HG03108 (cell line): ENCODE data around the gene PMFBP1.
"Not testable (repeated sequence)": the region's sequence is repeated elsewhere in the genome, so short reads cannot be mapped to it uniquely, and the experiment has no call there.

Source experiments
- ATAC-seq: cut with Tn5 transposase; IDR thresholded peaks from one replicate; pipeline ENCODE4 v1.9.1; 2021; ENCODE audit warnings: moderate library complexity; ENCODE audit not compliant: unreplicated experiment

PMFBP1 gene

DNA sequence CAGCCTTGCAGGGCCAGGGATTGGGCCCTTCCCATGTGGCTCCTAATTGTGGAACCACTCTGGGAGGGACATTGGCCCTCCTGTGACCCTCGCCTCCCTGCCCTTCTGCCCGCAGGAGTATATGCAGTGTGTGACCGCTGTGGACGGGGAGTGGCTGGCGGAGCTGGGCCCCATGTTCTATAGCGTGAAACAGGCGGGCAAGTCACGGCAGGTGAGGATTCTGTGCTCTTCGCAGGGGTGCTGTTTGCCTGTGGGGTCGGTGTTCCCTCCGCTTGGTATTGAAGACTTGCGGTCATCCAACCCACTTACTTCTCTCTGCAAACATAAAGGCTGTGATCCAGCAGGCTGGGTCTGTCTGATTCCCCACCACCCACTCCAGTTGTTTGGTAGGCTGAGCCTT is 62.7 kb downstream of the PMFBP1 start:
- ATAC-seq = no peak

DNA sequence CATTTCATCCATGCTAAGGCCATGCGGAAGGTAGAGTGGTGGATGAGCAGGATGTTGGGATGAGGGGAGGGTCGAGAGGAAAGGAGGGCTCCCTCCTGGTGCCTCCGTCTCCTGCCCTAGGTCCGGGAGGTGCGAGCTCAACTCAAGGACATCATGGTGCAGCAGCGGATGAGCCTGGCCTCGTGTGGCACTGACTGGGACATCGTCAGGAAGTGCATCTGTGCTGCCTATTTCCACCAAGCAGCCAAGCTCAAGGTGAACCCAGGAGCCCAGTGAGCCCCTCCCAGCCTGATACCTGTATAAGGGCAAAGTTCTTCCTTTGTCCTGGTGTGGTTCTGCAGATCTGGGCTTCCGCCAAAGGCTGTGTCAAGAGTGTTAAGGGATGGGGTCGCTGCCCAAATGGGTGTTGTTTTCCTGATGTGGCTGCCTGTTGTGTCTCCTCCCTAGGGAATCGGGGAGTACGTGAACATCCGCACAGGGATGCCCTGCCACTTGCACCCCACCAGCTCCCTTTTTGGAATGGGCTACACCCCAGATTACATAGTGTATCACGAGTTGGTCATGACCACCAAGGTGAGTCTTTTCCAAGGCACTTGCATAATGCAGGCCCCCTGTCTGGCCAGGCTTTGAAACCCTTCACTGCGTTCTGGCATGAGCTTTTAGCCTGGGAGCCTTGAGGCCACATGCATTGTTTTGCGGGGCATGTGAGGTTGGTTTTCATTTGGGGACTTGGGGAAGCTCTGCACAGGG is 63.4 kb downstream of the PMFBP1 start:
- no peak for ATAC-seq

DNA sequence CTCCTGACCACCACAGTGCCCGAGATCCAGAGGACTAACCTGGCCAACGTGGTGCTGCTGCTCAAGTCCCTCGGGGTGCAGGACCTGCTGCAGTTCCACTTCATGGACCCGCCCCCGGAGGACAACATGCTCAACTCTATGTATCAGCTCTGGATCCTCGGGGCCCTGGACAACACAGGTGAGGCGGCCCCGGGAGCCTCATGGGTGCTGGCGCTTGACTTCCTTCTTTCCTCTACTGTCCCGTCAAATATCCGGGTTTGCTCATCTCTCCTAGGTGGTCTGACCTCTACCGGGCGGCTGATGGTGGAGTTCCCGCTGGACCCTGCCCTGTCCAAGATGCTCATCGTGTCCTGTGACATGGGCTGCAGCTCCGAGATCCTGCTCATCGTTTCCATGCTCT is 64.6 kb downstream of the PMFBP1 start:
- no peak for ATAC-seq

DNA sequence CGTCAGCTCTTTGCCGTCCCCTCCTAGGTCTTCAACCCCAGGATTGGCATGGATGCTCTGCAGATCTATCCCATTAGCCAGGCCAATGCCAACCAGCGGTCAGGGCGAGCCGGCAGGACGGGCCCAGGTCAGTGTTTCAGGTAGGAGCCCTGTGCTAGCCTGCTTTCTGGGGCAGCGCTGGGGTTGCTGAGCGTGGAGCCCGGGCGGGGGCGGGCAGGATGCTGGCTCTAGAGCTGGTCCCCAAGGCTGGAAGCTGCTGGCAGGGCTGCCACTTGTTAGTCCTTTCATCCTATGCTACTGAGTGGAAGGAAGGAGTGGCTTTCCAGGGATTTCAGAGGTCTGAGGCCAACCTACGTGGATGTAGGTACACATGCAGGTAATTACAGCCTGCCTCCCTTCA is 66.0 kb downstream of the PMFBP1 start:
- no peak for ATAC-seq

DNA sequence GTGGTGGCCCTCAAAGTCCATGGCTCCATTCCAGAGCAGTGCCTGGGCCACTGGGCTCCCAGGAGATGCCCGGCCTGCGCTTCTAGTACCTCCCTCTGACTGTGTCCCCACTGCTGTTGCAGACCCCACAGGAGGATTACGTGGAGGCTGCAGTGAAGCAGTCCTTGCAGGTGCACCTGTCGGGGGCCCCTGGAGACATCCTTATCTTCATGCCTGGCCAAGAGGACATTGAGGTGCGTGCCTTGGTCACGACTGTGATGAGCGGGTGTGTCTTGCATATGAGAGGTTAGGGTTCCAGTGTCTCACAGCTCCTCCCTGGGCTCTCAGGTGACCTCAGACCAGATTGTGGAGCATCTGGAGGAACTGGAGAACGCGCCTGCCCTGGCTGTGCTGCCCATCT is 67.0 kb downstream of the PMFBP1 start:
- ATAC-seq = no peak

DNA sequence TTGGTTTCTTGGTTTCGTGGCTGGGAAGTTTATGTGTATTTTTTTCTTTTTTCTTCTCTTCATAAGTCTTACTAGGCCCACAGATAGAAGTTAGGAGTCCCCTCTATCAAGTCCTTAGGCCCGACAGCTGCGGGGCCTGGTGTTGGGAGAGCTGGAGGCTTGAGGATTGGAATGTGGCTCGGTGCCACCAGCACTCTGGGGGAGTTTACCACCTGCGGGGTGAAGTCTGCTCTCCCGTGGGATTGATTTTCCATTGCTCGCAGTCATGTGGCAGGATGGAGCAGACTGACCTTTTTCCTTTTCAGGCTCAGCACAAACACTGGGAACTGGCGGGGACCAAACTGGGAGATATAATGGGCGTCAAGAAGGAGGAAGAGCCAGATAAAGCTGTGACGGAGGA is 70.8 kb downstream of the PMFBP1 start:
- no peak for ATAC-seq

DNA sequence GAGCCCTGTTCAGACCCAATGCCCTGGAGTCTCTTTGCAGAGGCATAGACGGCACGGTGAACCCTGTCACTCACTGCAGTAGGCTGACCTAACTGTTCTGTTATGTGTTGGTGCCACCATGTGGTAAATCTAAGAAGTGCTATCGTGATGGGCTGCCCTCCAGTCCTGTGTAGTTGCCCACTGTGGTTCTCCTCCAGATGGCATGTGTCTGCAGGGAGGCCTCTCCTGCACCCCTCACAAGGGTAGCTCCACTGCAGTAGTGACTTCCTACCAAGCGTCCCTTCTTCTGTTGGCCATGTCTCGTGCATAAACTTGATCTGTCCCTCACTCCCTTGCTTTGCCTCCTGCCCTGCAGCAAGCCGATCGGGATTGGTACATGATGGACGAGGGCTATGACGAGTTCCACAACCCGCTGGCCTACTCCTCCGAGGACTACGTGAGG is 72.6 kb downstream of the PMFBP1 start:
- ATAC-seq = no peak

DNA sequence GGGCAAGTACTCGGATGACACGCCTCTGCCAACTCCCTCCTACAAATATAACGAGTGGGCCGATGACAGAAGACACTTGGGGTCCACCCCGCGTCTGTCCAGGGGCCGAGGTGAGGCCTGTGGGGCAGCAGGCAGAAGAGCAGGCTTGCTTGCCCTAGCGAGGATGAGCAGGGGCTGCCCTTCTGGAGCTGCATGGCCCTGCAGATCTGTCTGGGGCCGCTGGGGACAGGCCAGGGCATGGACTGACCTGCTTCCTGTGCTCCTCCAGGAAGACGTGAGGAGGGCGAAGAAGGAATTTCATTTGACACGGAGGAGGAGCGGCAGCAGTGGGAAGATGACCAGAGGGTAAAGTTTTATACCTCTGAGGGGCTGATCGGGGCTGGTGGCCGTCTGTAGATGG is 73.0 kb downstream of the PMFBP1 start:
- no peak for ATAC-seq

DNA sequence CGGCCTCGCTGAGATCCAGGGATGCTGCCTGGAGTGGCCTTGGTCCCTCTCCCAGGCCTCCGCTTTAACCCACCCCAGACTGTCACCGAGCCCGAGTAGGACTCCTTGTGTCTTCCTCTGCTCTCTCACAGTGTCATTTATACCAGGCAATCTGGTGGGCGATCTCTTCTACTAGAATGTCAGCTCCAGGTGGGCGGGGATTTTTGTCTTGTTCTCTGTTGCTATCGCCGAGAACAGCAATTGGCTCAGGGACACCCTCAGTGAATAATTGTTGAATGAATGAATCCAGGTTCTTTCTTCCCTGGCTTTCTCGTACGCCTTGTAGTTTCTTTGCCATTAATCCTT is 77.7 kb downstream of the PMFBP1 start:
- ATAC-seq = no peak

DNA sequence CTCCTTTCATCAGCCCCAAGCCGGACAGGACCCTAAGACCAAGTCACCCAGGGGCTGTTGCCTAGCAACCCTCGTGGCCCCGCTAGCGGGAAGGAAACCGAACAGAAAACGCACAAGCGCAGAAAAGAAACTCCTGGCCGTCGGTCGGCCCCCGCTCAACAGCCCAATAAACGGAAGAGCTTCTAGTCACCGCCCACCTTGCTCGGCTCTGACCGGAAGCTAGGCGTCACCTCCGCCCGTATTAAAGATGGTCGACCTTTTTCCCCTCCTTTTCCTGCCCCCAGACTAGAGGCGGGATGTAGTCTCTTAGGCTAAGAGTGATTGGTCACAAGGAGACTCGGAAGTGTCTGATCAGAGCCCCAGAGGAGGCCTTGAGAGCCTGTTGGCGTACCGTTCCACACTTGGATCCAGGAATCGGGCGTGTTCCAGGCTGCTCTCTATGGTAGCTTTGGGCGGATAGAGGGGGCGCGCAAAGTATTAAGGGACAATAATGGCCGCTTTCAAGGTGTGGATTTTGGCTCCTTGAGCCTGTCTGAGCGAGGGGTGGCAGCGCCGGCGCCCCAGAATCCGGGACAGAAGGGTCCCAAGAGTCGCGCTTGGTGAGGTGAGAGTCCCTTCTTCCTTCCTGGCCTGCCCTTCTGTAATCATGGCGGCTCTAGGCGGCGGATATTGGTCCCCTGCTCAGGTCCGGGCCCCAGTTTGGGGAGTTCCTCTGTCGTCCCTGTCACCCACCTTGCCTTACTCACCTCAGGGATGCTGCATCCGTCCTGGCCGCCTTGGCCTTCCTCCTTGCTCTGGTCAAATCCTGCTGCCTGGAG is 78.3 kb downstream of the PMFBP1 start, which contains the start of the genes DHX38 and TXNL4B:
Gene DHX38 (plus strand): TSS at position 400 of the 818 bp plus-strand sequence. CDS start 2,311 bp downstream, outside the sequence.
Gene TXNL4B (minus strand): TSS at position 173 of the 818 bp plus-strand sequence. CDS start 2,871 bp downstream, outside the sequence.
- peak; percentile 97 for ATAC-seq

DNA sequence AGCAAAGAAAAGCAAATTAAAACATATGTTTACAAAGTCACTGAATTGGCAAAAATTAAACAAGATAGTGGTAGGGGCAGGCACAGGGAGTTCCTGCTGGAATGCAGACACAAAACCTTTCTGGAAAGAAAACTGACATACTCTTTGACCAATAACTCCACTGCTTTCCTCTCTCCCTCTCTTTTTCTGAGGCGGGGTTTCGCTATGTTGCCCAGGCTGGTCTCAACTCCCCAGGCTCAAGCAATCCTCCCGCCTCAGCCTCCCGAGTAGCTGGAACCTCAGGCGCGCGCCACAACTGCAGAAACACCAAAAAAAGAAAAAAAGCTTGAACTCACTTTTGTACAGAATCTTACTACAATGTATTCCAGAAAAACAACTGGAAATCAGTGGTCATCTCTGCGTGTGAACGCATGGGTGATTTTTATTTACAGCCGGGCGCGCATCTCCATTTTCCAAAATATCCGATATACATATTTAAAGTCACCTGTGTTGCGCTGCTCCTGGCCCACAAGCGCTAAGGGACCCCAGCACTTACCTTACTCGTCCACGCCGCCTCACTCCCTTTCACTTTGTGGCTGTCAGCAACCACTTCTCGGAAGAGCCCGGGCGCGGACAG is 79.0 kb downstream of the PMFBP1 start:
- no peak for ATAC-seq

DNA sequence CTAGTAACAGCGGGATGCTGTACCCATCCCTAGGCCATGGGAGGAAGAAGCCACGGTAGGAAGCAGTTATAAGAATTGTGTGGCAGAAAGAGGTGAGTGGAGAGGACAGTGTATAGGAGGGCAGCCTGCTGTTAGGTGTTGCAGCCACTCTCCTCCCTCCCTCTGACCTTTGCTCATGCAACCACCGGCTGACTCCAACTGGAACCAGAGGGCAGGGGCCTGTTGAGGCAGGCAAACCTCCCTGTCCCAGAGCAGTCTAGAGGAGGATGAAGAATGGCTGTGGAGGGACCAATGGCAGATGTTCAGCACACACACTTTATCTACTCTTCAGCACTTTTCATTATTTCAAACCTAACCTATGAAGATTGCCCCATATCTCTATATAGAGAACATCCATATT is 80.7 kb downstream of the PMFBP1 start:
- ATAC-seq = no peak

DNA sequence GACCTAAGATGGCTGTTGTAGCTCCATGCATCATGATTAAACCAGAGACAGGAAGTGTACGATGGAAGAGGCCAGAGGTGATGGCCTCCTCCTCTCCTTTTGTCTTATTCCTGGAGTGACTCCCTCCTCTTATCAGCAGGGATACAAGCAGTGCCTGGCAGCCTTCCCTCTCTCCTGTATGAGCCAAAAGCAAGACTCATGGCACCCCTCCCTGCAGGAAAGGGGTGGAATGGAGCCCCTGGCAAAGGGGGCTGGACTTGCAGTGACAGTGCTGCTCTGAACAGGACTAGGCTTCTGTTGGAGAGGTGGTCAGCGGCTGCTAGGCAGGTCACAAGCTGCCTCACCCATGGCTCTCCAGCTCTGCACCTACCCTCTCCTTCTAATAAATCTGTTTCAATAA is 87.0 kb downstream of the PMFBP1 start:
- no peak for ATAC-seq

DNA sequence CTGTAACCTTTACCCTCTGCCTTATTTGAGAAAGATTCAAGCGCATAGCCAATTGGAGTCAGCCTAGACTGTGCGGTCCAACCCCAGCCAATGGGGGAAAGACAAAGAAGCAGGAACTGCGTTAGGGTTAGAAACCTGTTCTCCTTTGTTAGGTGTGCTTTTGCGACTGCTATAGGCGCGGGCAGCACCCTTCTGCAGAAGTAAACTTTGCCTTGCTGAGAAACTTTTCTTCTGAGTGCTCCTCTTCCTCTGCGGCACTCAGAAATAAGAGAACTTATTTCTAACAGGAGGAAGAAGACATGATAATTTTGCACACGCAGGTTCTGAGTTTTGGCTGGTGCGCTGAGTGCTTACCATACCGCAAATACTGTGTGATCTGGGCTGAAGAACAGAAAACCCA is 87.5 kb downstream of the PMFBP1 start:
- ATAC-seq = no peak

DNA sequence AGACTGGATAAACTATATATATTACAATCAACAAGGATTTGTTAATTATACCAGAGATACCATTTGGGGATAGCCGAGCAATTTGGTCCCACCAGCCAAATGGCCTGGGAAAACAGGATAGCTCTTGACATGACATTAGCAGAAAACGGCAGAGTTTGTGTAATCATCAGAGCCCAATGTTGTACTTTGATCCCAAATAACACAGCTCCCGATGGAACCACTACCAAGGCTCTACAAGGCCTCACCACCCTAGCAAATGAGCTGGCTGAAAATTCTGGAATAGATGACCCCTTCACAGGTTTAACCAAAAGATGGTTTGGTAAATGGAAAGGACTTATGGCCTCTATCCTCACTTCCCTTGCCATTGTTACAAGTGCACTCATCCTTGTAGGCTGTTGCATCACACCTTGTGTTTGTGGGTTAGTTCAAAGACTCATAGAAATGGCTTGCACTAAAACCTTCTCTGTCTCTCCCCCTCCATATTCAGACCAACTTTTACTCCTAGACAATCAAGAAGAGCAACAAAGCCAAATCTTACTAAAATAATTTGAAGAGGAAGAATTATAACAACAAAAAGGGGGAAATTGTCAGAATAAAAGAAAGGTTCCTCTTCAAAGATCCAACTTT is 88.1 kb downstream of the PMFBP1 start:
- ATAC-seq = no peak

DNA sequence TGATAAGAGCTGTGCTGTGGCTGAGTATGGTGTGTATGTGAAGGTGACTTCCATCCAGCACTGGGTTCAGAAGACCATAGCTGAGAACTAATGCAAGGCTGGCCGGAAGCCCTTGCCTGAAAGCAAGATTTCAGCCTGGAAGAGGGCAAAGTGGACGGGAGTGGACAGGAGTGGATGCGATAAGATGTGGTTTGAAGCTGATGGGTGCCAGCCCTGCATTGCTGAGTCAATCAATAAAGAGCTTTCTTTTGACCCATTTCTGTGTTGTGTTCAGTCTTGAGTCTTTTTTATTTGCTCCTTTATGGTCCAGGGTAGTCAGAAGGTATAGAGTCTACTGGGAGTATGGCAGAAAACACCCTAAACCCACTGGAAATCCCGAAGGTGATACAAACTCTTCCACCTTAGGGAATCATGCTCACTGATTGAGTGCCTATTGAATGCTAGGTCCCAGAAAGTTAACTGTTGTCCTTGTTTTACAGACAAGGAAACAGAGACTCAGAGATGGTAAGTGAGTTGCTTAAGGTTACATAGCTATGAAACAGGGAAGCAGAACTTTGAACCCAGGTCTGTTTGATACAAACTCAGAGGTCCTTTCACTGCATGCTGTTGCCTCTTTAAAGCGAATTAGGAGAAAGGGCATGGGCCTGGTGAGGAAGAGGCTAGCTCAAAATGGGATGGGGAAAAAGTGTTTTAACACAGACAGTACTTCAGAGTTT is 94.8 kb downstream of the PMFBP1 start:
- ATAC-seq = not testable (repeated sequence)

DNA sequence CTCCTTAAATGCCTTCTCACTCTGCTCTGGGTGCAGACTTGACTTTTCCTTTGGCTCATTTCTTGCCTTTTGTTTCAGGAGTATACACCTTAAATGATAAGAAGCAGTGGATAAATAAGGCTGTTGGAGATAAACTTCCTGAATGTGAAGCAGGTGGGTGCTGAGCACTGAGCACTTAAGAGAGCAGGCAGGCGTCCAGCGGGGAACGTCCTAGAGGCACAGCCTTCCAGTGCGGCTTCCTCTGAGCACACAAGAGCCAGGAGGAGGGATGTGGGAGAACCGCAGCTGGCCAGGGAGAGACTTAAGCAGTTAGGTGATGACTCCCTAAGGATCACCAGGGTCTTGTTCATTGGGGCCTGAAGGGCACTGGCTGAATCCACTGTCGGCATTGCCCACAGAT is 96.9 kb downstream of the PMFBP1 start:
- ATAC-seq = not testable (repeated sequence)

DNA sequence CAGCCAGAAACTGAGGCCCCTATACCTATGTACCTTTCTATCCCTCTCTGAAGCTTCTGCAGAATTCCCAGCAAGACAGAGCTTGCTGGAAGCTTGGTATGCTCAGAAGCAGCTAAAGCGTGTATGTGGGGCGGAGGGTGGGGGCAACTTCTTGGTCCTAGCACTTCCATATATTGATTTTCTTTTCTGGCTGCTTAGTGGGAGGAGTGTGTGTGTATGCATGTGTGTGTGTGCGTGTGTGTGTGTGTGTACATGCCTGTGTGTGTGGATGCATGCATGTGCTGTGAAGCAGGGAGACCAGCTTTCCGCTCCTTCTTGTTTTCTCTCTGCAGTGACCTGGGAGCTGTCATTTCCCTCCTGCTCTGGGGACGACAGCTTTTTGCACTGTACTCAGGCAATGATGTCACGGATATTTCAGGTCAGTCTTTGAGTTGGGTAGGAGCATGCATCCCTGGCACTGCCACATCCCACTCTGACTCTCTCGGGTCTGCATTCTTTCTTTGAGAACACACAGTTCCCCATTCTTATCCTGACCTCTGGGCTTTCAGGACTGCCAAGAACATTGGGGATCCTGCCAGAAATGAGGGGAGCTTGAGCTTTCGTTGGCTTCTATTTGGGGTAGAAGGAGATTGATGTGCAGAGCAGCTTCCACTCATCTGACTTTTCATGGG is 98.3 kb downstream of the PMFBP1 start:
- ATAC-seq = no peak

DNA sequence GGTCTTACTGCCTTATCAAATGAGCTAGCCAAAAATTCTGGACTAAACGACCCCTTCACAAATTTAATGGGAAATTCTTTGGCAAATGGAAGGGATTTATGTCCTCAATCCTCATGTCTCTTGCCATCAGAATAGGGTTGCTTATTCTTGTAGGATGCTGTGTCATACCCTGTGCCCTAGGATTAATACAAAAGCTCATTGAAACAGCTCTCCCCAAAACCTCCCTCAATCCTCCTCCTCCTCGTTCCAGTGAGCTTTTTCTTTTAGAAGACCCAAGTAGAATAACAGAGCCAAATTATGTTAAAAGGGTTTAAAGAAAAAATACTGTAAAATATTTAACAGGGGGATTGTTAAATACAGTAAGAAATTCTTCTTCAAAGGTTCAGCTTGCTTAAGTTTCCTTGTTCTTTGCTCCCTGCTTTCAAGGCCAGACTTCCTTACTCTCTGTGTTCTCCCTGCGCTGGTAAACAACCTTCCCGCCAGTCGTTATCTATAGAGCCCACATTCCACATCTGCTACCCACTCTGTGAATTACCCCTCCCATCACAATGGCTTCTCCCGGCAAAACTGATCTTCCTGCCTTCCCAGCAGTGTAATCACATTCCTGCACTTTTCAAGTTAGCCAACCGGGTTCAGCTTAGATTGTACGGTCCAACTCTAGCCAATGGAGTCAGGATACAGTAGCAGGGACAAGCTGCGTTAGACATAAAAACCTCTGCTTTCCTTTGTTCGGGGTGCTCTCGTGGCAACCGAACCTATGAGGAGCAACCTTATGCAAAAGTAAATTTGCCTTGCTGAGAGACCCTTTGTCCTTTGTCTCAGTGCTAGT is 99.2 kb downstream of the PMFBP1 start:
- ATAC-seq = no peak
